ENCODE data around the gene TRAPPC12. TPM values are rescaled to one million over a fixed set of nuclear protein-coding genes. Genes with fewer than 3 reads are reported as not detected.

Gene TRAPPC12
- total RNA-seq, 2 donors from 2014 or later = 98.2 to 103 TPM

DNA sequence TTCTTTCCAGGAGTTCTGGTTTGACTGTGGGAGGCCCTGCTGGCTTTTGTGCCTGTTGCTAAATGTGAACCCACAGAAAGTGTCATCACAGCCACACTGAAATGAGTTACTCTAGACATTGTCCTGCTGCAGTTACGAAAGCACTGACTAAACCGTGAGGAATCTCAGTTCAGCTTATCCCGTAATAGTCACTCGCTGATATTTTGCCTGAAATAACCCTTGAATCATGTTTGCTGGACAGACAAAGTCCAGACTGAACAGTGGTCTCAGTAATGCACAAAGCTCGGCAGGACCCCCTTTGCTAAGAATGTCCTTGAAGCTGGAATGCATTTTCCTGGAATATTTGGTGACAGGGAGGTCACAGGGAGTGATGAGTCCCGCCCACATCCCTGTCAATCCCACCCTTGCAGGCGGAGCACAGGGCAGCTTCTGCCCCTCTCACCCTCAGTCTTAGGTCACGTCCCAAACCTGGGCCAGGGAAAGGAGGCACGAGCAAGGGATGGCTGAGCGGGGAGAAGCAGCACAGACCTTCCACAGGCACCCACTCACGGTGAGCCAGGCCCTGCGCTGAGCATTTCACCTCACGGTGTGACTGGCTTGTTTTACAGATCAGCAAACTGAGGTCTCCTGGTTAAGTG lies 86.5 kb downstream of the TRAPPC12 start:
- no peak overlapping the region for H3K27ac Mint-ChIP-seq
- H3K9me3 Mint-ChIP-seq = no peaks in the 10 kb centered on the region
- Histone ChIP-seq H3K9ac (ENCODE audit: extremely low read depth, low read length, poor library complexity, severe bottlenecking) (no peak overlapping the region), H3K9me3 (ENCODE audit: control insufficient read depth, low read length) (no peaks in the 10 kb centered on the region), H3K27me3 (ENCODE audit: control insufficient read depth, insufficient read depth, low read length, poor library complexity, severe bottlenecking) (no peaks in the 10 kb centered on the region), H3K36me3 (ENCODE audit: control insufficient read depth, insufficient read depth, low read length) (peaks cover 12% of the 10 kb centered on the region), H3K4me1 (ENCODE audit: control insufficient read depth, insufficient read depth, low read length) (peaks cover 8% of the 10 kb centered on the region), H3K27ac (ENCODE audit: low read depth, low read length) (no peak overlapping the region), H3K4me3 (ENCODE audit: low read length) (no peak overlapping the region)
- WGBS, 2 experiments (ENCODE audit: insufficient coverage in 1 of 2, insufficient read length in 1 of 2) = 87 to 90% methylated on average over 6 to 13 of the region's 13 CpGs
- H3K27me3 Mint-ChIP-seq (ENCODE audit: insufficient read depth) = no peaks in the 10 kb centered on the region
- peaks cover 10% of the 10 kb centered on the region for H3K4me1 Mint-ChIP-seq
- H3K36me3 Mint-ChIP-seq (ENCODE audit: low read depth) = peaks cover 33% of the 10 kb centered on the region
- no peak overlapping the region for H3K4me3 Mint-ChIP-seq
- no peak for DNase-seq
- TF ChIP-seq, protein P1, sequence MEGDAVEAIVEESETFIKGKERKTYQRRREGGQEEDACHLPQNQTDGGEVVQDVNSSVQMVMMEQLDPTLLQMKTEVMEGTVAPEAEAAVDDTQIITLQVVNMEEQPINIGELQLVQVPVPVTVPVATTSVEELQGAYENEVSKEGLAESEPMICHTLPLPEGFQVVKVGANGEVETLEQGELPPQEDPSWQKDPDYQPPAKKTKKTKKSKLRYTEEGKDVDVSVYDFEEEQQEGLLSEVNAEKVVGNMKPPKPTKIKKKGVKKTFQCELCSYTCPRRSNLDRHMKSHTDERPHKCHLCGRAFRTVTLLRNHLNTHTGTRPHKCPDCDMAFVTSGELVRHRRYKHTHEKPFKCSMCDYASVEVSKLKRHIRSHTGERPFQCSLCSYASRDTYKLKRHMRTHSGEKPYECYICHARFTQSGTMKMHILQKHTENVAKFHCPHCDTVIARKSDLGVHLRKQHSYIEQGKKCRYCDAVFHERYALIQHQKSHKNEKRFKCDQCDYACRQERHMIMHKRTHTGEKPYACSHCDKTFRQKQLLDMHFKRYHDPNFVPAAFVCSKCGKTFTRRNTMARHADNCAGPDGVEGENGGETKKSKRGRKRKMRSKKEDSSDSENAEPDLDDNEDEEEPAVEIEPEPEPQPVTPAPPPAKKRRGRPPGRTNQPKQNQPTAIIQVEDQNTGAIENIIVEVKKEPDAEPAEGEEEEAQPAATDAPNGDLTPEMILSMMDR (conservative IDR thresholded peaks at IDR 0.05) = no peak

DNA sequence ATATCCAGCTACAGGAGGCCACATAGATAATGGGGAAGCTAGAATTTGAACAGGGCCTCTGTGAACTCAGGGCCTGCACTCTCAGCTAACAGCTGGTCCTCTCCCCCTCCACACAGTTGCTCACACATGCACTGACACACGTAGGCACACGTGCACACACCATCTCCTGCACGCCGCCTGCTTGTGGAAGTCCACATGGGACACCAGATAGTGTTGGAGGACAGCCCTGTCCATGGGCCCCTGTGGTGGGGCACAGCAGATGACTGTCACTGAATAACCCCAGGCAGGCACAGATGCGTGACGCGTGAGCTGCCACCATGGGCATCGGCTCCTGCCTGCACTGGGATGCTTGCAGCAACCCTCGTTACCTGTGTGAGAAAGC lies 87.0 kb downstream of the TRAPPC12 start:
- DNase-seq = no peak
- no peak overlapping the region for H3K9ac ChIP-seq (ENCODE audit: extremely low read depth, low read length, poor library complexity, severe bottlenecking)
- H3K4me1 ChIP-seq (ENCODE audit: control insufficient read depth, insufficient read depth, low read length) = peaks cover 8% of the 10 kb centered on the region
- peaks cover 15% of the 10 kb centered on the region for H3K36me3 ChIP-seq (ENCODE audit: control insufficient read depth, insufficient read depth, low read length)
- H3K27me3 ChIP-seq (ENCODE audit: control insufficient read depth, insufficient read depth, low read length, poor library complexity, severe bottlenecking) = no peaks in the 10 kb centered on the region
- Mint-ChIP-seq H3K4me1 (peaks cover 10% of the 10 kb centered on the region), H3K4me3 (no peak overlapping the region), H3K9me3 (no peaks in the 10 kb centered on the region), H3K36me3 (ENCODE audit: low read depth) (peaks cover 33% of the 10 kb centered on the region), H3K27me3 (ENCODE audit: insufficient read depth) (no peaks in the 10 kb centered on the region), H3K27ac (no peak overlapping the region)
- TF ChIP-seq, protein P1 (conservative IDR thresholded peaks at IDR 0.05) = no peak
- no peak overlapping the region for H3K4me3 ChIP-seq (ENCODE audit: low read length)
- no peak overlapping the region for H3K27ac ChIP-seq (ENCODE audit: low read depth, low read length)
- H3K9me3 ChIP-seq (ENCODE audit: control insufficient read depth, low read length) = no peaks in the 10 kb centered on the region
- 93 to 95% methylated on average over 9 of the region's 9 CpGs for WGBS, 2 experiments (ENCODE audit: insufficient coverage in 1 of 2, insufficient read length in 1 of 2)

DNA sequence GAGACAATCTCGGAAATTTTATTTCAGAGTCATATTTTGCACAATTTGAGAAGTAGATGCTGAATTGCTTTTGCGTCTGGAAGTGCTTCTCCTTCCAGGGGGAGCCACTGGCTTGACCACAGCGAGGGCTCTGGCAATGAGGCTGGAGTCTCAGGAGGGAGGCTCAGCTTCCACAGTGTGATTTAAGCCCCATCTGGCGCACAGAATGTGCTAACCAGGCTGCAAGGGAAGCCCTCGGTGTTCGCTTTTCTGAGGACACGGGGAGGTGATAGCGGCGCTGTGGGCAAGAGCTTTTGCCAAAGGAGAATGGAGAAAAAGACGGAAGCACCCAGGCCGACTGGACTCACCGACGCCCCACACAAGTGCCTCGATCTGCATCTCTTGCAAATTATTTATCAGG lies 87.5 kb downstream of the TRAPPC12 start:
- no peak overlapping the region for H3K9ac ChIP-seq (ENCODE audit: extremely low read depth, low read length, poor library complexity, severe bottlenecking)
- H3K27ac Mint-ChIP-seq = no peak overlapping the region
- H3K4me3 ChIP-seq (ENCODE audit: low read length) = no peak overlapping the region
- H3K27me3 ChIP-seq (ENCODE audit: control insufficient read depth, insufficient read depth, low read length, poor library complexity, severe bottlenecking) = no peaks in the 10 kb centered on the region
- H3K4me3 Mint-ChIP-seq = no peak overlapping the region
- peaks cover 8% of the 10 kb centered on the region for H3K4me1 ChIP-seq (ENCODE audit: control insufficient read depth, insufficient read depth, low read length)
- H3K27ac ChIP-seq (ENCODE audit: low read depth, low read length) = no peak overlapping the region
- DNase-seq = no peak
- no peaks in the 10 kb centered on the region for H3K9me3 Mint-ChIP-seq
- H3K4me1 Mint-ChIP-seq = peaks cover 10% of the 10 kb centered on the region
- 92% methylated on average over 14 of the region's 14 CpGs for WGBS, 2 experiments (ENCODE audit: insufficient coverage in 1 of 2, insufficient read length in 1 of 2)
- H3K9me3 ChIP-seq (ENCODE audit: control insufficient read depth, low read length) = no peaks in the 10 kb centered on the region
- H3K36me3 ChIP-seq (ENCODE audit: control insufficient read depth, insufficient read depth, low read length) = peaks cover 15% of the 10 kb centered on the region
- TF ChIP-seq, protein P1 (conservative IDR thresholded peaks at IDR 0.05) = no peak
- peaks cover 33% of the 10 kb centered on the region for H3K36me3 Mint-ChIP-seq (ENCODE audit: low read depth)
- H3K27me3 Mint-ChIP-seq (ENCODE audit: insufficient read depth) = no peaks in the 10 kb centered on the region
